Common myeloid progenitor, CD34-positive (primary cell): ENCODE measurements around the gene FIP1L1.

ENCODE experiments used
- CTCF ChIA-PET: fragments of 350-600 bp; sonication (Branson Sonifier 250); formaldehyde crosslinking; loops from one replicate; lab custom pipeline; 2021; ENCODE audit warnings: antibody characterized with exemption; lab: Charles Lee
- POLR2A ChIA-PET: fragments of 350-600 bp; sonication (Branson Sonifier 250); formaldehyde crosslinking; loops from one replicate; lab custom pipeline; 2021; ENCODE audit warnings: antibody characterized with exemption; lab: Charles Lee
- DNase-seq, 3 donors: peaks; one replicate each; pipeline versions ENCODE4 v3.0.0 to v3.0.0-alpha.2; 2013
- H3K27ac ChIP-seq, 2 experiments: 1 replicate in 1 of 2; 2 replicates in 1 of 2; pipeline ENCODE4 v1.7.0; 2013; ENCODE audit warnings: inconsistent platforms in 2 of 2, low read length in 2 of 2, mild to moderate bottlenecking in 2 of 2, low read depth in 1 of 2, moderate library complexity in 1 of 2; ENCODE audit not compliant: severe bottlenecking in 2 of 2, insufficient read depth in 1 of 2, poor library complexity in 1 of 2
- H3K27me3 ChIP-seq, 5 experiments: replicated peaks in 2 of 5; 1 replicate in 3 of 5; 2 replicates in 2 of 5; pipeline versions ENCODE4 v1.6.1 to v1.7.0; 2013; ENCODE audit warnings: low read length in 4 of 5, mild to moderate bottlenecking in 2 of 5, moderate library complexity in 2 of 5, inconsistent platforms in 1 of 5; ENCODE audit not compliant: insufficient read depth in 5 of 5, control insufficient read depth in 4 of 5
- H3K36me3 ChIP-seq, 4 experiments: 1 replicate in 2 of 4; 2 replicates in 2 of 4; pipeline versions ENCODE4 v1.6.1 to v1.7.0; 2013; ENCODE audit warnings: low read length in 3 of 4, control low read depth in 1 of 4, mild to moderate bottlenecking in 1 of 4; ENCODE audit not compliant: control insufficient read depth in 4 of 4, insufficient read depth in 4 of 4
- H3K4me1 ChIP-seq, 4 experiments: 1 replicate in 3 of 4; 2 replicates in 1 of 4; pipeline versions ENCODE4 v1.6.1 to v1.7.1; 2013; ENCODE audit warnings: low read length in 3 of 4, mild to moderate bottlenecking in 3 of 4, control low read depth in 1 of 4, inconsistent platforms in 1 of 4, moderate library complexity in 1 of 4; ENCODE audit not compliant: control insufficient read depth in 4 of 4, insufficient read depth in 4 of 4; ENCODE audit errors: control extremely low read depth in 1 of 4
- H3K4me3 ChIP-seq, 7 experiments: 1 replicate in 4 of 7; 2 replicates in 3 of 7; pipeline versions ENCODE4 v1.5.1 to v1.7.0; 2013; ENCODE audit warnings: mild to moderate bottlenecking in 7 of 7, low read length in 6 of 7, moderate library complexity in 6 of 7, inconsistent platforms in 2 of 7, low read depth in 2 of 7, control low read depth in 1 of 7; ENCODE audit not compliant: insufficient read depth in 4 of 7, control insufficient read depth in 1 of 7; ENCODE audit errors: extremely low read depth in 1 of 7
- H3K9me3 ChIP-seq, 5 experiments: 1 replicate in 4 of 5; 2 replicates in 1 of 5; pipeline versions ENCODE4 v1.6.1 to v1.7.1; 2013; ENCODE audit warnings: low read length in 4 of 5, mild to moderate bottlenecking in 2 of 5, inconsistent platforms in 1 of 5, low read depth in 1 of 5, moderate library complexity in 1 of 5; ENCODE audit not compliant: control insufficient read depth in 4 of 5, insufficient read depth in 2 of 5; ENCODE audit errors: control extremely low read depth in 1 of 5
- WGBS: methylation state at CpG from one replicate; pipeline ENCODE4 v1.1.5; 2013; ENCODE audit not compliant: insufficient coverage; 5-methylcytosine and 5-hydroxymethylcytosine counted together

The FIP1L1 gene

GRCh38 chr4:53485658-53486040, 108.2 kb downstream of the FIP1L1 start:
- WGBS = no CpG with 5 or more reads among the region's 1 CpG

GRCh38 chr4:53487766-53488165, 110.3 kb downstream of the FIP1L1 start:
- CTCF ChIA-PET = interaction anchor here (1.0 to 1.7 kb wide), 2 partner anchors 10 kb away, joined by 4 read pairs; no protein-coding TSS in a partner anchor
- no peaks in the 10 kb centered on the region for H3K4me1 ChIP-seq

More at GRCh38 chr4:53485658-53486040, 108.2 kb downstream of the FIP1L1 start:
- POLR2A ChIA-PET = no interaction called here
- Histone ChIP-seq H3K27ac (no peak overlapping the region), H3K4me1 (no peaks in the 10 kb centered on the region), H3K9me3 (no peaks in the 10 kb centered on the region), H3K36me3 (no peaks in the 10 kb centered on the region), H3K4me3 (no peak overlapping the region), H3K27me3 (no peaks in the 10 kb centered on the region)
- no peak for DNase-seq
- CTCF ChIA-PET = interaction anchor here (0.7 to 1.2 kb wide), 3 partner anchors 9 to 748 kb away, joined by 3 to 4 read pairs (median 4); no protein-coding TSS in a partner anchor

GRCh38 chr4:53489279-53489889, 111.9 kb downstream of the FIP1L1 start:
- Histone ChIP-seq H3K4me3 (no peak overlapping the region), H3K9me3 (no peaks in the 10 kb centered on the region), H3K27ac (no peak overlapping the region), H3K27me3 (no peaks in the 10 kb centered on the region), H3K4me1 (no peaks in the 10 kb centered on the region), H3K36me3 (no peaks in the 10 kb centered on the region)
- peak; percentile 4 to 55 (median 44) for DNase-seq
- POLR2A ChIA-PET = no interaction called here
- CTCF ChIA-PET = interaction anchor here (0.7 to 1.5 kb wide), 4 partner anchors 9 to 745 kb away, joined by 3 to 7 read pairs (median 4); no protein-coding TSS in a partner anchor

More at GRCh38 chr4:53487766-53488165, 110.3 kb downstream of the FIP1L1 start:
- Histone ChIP-seq H3K27me3 (no peaks in the 10 kb centered on the region), H3K27ac (no peak overlapping the region), H3K4me3 (no peak overlapping the region), H3K36me3 (no peaks in the 10 kb centered on the region), H3K9me3 (no peaks in the 10 kb centered on the region)
- POLR2A ChIA-PET = no interaction called here
- DNase-seq = no peak

GRCh38 chr4:53490161-53490956, 112.9 kb downstream of the FIP1L1 start:
- DNase-seq = no peak
- ChIA-PET CTCF (interaction anchor here (0.6 to 1.5 kb wide), 8 partner anchors 10 to 744 kb away, joined by 3 to 7 read pairs (median 3); no protein-coding TSS in a partner anchor), POLR2A (no interaction called here)
- no peak overlapping the region for H3K4me3 ChIP-seq
- H3K27me3 ChIP-seq = no peaks in the 10 kb centered on the region
- no peaks in the 10 kb centered on the region for H3K4me1 ChIP-seq
- WGBS = 75% methylated on average over 3 of the region's 6 CpGs
- H3K9me3 ChIP-seq = no peaks in the 10 kb centered on the region
- H3K36me3 ChIP-seq = no peaks in the 10 kb centered on the region
- no peak overlapping the region for H3K27ac ChIP-seq

GRCh38 chr4:53490965-53491622, 113.7 kb downstream of the FIP1L1 start:
- Histone ChIP-seq H3K4me1 (no peaks in the 10 kb centered on the region), H3K27ac (no peak overlapping the region), H3K4me3 (no peak overlapping the region), H3K27me3 (no peaks in the 10 kb centered on the region), H3K9me3 (no peaks in the 10 kb centered on the region), H3K36me3 (no peaks in the 10 kb centered on the region)
- DNase-seq = peak; percentile 42 to 70 (median 65)
- WGBS = 80% methylated on average over 2 of the region's 3 CpGs
- POLR2A ChIA-PET = no interaction called here
- CTCF ChIA-PET = interaction anchor here (0.7 to 1.6 kb wide), 5 partner anchors 11 to 743 kb away, joined by 3 to 7 read pairs (median 4); no protein-coding TSS in a partner anchor

- CTCF ChIA-PET = interaction anchor here (1.4 kb wide), 1 partner anchor 9 kb away, joined by 4 read pairs; no protein-coding TSS in a partner anchor
- POLR2A ChIA-PET = no interaction called here
- no CpG with 5 or more reads among the region's 6 CpGs for WGBS
These were observed 117.4 kb downstream of the FIP1L1 start for GRCh38 chr4:53494851-53495250.

More at GRCh38 chr4:53494851-53495250, 117.4 kb downstream of the FIP1L1 start:
- no peaks in the 10 kb centered on the region for H3K9me3 ChIP-seq
- no peaks in the 10 kb centered on the region for H3K27me3 ChIP-seq
- DNase-seq = no peak
- H3K27ac ChIP-seq = no peak overlapping the region
- no peaks in the 10 kb centered on the region for H3K36me3 ChIP-seq
- H3K4me1 ChIP-seq = no peaks in the 10 kb centered on the region
- H3K4me3 ChIP-seq = no peak overlapping the region
